Neural cell (in vitro differentiated cells): ENCODE data around the gene RHOH. TPM values are rescaled to one million over a fixed set of nuclear protein-coding genes. Genes with fewer than 3 reads are reported as not detected.

ENCODE experiments used
- H2AFZ ChIP-seq: fragments of 200-600, 300-800 bp; sonication (generic), shearing (Covaris generic); 2 replicates; pipeline ENCODE4 v1.6.0; 2014; ENCODE audit warnings: low read depth, mild to moderate bottlenecking, antibody characterized with exemption, low read length, moderate library complexity
- H3F3A ChIP-seq: fragments of 200-600 bp; shearing (Covaris generic); 2 replicates; pipeline ENCODE4 v1.6.1; 2016; ENCODE audit warnings: mild to moderate bottlenecking, moderate library complexity, mixed read lengths, antibody characterized with exemption, low read length; ENCODE audit not compliant: insufficient read depth, poor library complexity, severe bottlenecking
- H3K27ac ChIP-seq: fragments of 200-600, 300-800 bp; sonication (generic), shearing (Covaris generic); 2 replicates; pipeline ENCODE4 v1.5.1; 2014; ENCODE audit warnings: mild to moderate bottlenecking, low read length, moderate library complexity
- H3K27me3 ChIP-seq: fragments of 300-800, 200-600 bp; sonication (generic), shearing (Covaris generic); 2 replicates; pipeline ENCODE4 v1.6.0; 2014; ENCODE audit warnings: mild to moderate bottlenecking, low read depth, low read length, moderate library complexity; ENCODE audit not compliant: insufficient read depth
- H3K36me3 ChIP-seq: fragments of 300-800, 200-600 bp; sonication (generic), shearing (Covaris generic); 2 replicates; pipeline ENCODE4 v1.5.1; 2014; ENCODE audit warnings: mild to moderate bottlenecking, antibody characterized with exemption, low read length, moderate library complexity; ENCODE audit not compliant: insufficient read depth
- H3K4me2 ChIP-seq: fragments of 300-800, 200-600 bp; sonication (generic), shearing (Covaris generic); 2 replicates; pipeline ENCODE4 v1.6.0; 2014; ENCODE audit warnings: mild to moderate bottlenecking, low read length
- H3K4me3 ChIP-seq: fragments of 300-800, 200-600 bp; sonication (generic), shearing (Covaris generic); 2 replicates; pipeline ENCODE4 v1.5.1; 2014; ENCODE audit warnings: mild to moderate bottlenecking, low read length, moderate library complexity
- H3K79me2 ChIP-seq: fragments of 200-600 bp; shearing (Covaris generic); replicated peaks from 2 replicates; pipeline ENCODE4 v1.6.0; 2014; ENCODE audit warnings: mild to moderate bottlenecking, low read length, moderate library complexity; ENCODE audit not compliant: insufficient read depth
- H3K9ac ChIP-seq: fragments of 300-800, 200-600 bp; sonication (generic), shearing (Covaris generic); 2 replicates; pipeline ENCODE4 v1.6.1; 2016; ENCODE audit warnings: mild to moderate bottlenecking, low read length, mixed read lengths
- H3K9me2 ChIP-seq: fragments of 200-600 bp; shearing (Covaris generic); 2 replicates; pipeline ENCODE4 v1.6.1; 2016; ENCODE audit warnings: mild to moderate bottlenecking, low read length, mixed read lengths; ENCODE audit not compliant: insufficient read depth
- H3K9me3 ChIP-seq: fragments of 200-600, 300-800 bp; sonication (generic), shearing (Covaris generic); 2 replicates; pipeline ENCODE4 v1.6.1; 2016; ENCODE audit warnings: mild to moderate bottlenecking, mixed run types, low read length, moderate library complexity, mixed read lengths
- H4K20me1 ChIP-seq: fragments of 200-600 bp; shearing (Covaris generic); 2 replicates; pipeline ENCODE4 v1.6.1; 2016; ENCODE audit warnings: mild to moderate bottlenecking, mixed run types; ENCODE audit not compliant: insufficient read depth
- EP300 ChIP-seq: fragments of 450-650 bp; conservative IDR thresholded peaks from 2 replicates; pipeline ENCODE4 v1.6.1; 2014; ENCODE audit warnings: antibody characterized with exemption, mild to moderate bottlenecking, moderate library complexity; ENCODE audit not compliant: poor library complexity, severe bottlenecking
- EZH2 ChIP-seq: fragments of 200-600, 300-800 bp; shearing (Covaris generic), sonication (generic); IDR thresholded peaks from 2 replicates; pipeline ENCODE4 v1.6.1; 2014; ENCODE audit warnings: antibody characterized with exemption, low read length, borderline replicate concordance, mild to moderate bottlenecking; ENCODE audit not compliant: insufficient read depth, poor library complexity, severe bottlenecking
- MXI1 ChIP-seq: fragments of 450-650 bp; conservative IDR thresholded peaks from 2 replicates; pipeline ENCODE4 v1.6.1; 2014; ENCODE audit warnings: antibody characterized with exemption, mild to moderate bottlenecking; ENCODE audit not compliant: poor library complexity, severe bottlenecking
- POLR2AphosphoS5 ChIP-seq: IDR thresholded peaks from 2 replicates; pipeline ENCODE4 v1.6.1; 2012
- RAD21 ChIP-seq: fragments of 450-650 bp; conservative IDR thresholded peaks from 2 replicates; pipeline ENCODE4 v1.6.1; 2014; ENCODE audit warnings: antibody characterized with exemption, mild to moderate bottlenecking, moderate library complexity
- SMC3 ChIP-seq: fragments of 450-650 bp; conservative IDR thresholded peaks from 2 replicates; pipeline ENCODE4 v1.6.1; 2014; ENCODE audit warnings: antibody characterized with exemption, mild to moderate bottlenecking, moderate library complexity; ENCODE audit not compliant: poor library complexity
- TAF1 ChIP-seq: IDR thresholded peaks from 2 replicates; pipeline ENCODE4 v1.6.1; 2012; ENCODE audit warnings: low read depth
- polyA plus RNA-seq: library from polyadenylated mRNA; depleted of rRNA; stranded (reverse); fragments of >200 nt; gene quantifications from 2 replicates; pipeline ENCODE4 v1.2.3, GENCODE V29; 2014
- TF ChIP-seq, protein P1 (sequence below): IDR thresholded peaks from 2 replicates; pipeline ENCODE4 v1.6.1; 2012; ENCODE audit warnings: borderline replicate concordance
- TF ChIP-seq, protein P2 (sequence below): fragments of 450-650 bp; IDR thresholded peaks from 2 replicates; pipeline ENCODE4 v1.5.1; 2014; ENCODE audit warnings: antibody characterized with exemption, mild to moderate bottlenecking, moderate library complexity; ENCODE audit not compliant: poor library complexity, severe bottlenecking

Gene RHOH
- polyA plus RNA-seq, 1 donor from 2014 or later: not detected

DNA sequence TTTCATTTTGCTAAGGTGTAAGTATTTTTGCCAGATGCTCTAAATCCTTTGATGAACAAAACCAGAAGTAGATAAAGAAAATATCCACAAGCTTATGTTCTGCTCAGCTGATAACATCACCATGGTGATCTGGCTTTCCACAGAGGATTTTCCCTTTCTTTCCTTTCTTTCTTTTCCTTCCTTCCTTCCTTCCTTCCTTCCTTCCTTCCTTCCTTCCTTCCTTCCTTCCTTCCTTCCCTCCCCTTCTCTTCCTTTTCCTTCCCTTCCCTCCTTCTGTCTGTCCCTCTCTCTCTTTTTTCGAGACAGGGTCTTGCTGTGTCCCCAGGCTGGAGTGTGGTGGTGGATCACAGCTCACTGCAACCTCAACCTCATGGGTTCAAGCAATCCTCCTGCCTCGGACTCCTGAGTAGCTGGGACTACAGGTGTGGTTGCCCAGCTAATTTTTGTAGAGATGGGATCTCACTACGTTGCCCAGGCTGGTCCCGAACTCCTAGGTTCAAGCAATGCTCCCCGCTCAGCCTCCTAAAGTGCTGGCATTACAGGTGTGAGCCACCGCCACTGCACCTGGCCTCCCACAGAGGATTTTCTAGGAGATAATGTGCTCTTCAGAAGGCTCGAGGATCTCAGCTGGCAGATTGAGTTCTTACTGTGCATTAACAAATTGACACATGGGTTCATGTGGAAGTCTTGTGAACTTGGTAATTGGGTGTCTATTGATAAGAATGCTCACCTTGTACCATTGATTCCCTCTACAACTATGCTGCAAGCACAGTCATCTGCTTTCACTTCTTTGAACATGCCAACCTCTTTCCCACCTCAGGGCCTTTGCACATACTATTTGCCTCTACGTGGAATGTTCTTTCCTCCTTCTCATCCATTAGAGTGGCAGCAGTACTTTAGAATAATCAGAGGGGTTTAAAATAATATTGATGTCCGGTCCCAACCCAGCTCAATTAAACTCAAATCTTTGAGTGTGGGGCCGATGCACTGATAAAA, 1.4 kb upstream of the RHOH start:
- H3K36me3 ChIP-seq: no peaks in the 10 kb centered on the region
- H3K79me2 ChIP-seq: no peaks in the 10 kb centered on the region
- no peaks in the 10 kb centered on the region for H3K27me3 ChIP-seq
- no peak overlapping the region for H3K27ac ChIP-seq
- no peak overlapping the region for H3K9ac ChIP-seq
- H3F3A ChIP-seq: no peaks in the 10 kb centered on the region
- H3K4me3 ChIP-seq: no peak overlapping the region
- TF ChIP-seq TAF1 (no peak), SMC3 (no peak)
- H3K9me3 ChIP-seq: no peaks in the 10 kb centered on the region
- no peaks in the 10 kb centered on the region for H4K20me1 ChIP-seq
- H3K4me2 ChIP-seq: no peak overlapping the region
- no peak overlapping the region for H2AFZ ChIP-seq
- H3K9me2 ChIP-seq: no peaks in the 10 kb centered on the region

DNA sequence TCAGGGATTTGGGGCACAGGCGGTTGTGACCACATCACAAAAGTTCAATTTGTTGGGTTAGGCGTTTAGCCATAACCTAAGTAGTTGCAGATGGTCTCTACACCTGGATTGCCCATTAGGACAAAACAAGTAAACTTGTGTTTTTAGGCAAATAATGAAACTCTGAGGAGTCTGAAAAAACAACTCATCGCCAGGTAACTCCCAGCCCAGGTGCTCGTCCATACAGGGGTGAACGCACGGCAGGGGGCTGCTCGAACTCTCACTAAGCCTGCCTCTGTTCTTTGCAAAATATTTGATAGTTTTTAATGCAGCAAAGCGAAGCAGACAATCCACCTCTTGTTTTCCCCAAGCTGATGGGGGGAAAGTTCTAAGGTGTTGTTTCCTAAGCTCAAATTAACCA, 559 bp upstream of the RHOH start:
- no peaks in the 10 kb centered on the region for H3K9me2 ChIP-seq
- no peak overlapping the region for H3K4me3 ChIP-seq
- no peak overlapping the region for H2AFZ ChIP-seq
- no peaks in the 10 kb centered on the region for H3K79me2 ChIP-seq
- no peaks in the 10 kb centered on the region for H3K27me3 ChIP-seq
- H3K9me3 ChIP-seq: no peaks in the 10 kb centered on the region
- no peaks in the 10 kb centered on the region for H3K36me3 ChIP-seq
- TF ChIP-seq, protein P1, sequence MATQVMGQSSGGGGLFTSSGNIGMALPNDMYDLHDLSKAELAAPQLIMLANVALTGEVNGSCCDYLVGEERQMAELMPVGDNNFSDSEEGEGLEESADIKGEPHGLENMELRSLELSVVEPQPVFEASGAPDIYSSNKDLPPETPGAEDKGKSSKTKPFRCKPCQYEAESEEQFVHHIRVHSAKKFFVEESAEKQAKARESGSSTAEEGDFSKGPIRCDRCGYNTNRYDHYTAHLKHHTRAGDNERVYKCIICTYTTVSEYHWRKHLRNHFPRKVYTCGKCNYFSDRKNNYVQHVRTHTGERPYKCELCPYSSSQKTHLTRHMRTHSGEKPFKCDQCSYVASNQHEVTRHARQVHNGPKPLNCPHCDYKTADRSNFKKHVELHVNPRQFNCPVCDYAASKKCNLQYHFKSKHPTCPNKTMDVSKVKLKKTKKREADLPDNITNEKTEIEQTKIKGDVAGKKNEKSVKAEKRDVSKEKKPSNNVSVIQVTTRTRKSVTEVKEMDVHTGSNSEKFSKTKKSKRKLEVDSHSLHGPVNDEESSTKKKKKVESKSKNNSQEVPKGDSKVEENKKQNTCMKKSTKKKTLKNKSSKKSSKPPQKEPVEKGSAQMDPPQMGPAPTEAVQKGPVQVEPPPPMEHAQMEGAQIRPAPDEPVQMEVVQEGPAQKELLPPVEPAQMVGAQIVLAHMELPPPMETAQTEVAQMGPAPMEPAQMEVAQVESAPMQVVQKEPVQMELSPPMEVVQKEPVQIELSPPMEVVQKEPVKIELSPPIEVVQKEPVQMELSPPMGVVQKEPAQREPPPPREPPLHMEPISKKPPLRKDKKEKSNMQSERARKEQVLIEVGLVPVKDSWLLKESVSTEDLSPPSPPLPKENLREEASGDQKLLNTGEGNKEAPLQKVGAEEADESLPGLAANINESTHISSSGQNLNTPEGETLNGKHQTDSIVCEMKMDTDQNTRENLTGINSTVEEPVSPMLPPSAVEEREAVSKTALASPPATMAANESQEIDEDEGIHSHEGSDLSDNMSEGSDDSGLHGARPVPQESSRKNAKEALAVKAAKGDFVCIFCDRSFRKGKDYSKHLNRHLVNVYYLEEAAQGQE: no peak
- TF ChIP-seq TAF1 (no peak), SMC3 (no peak), POLR2AphosphoS5 (no peak), RAD21 (no peak), EP300 (no peak), MXI1 (no peak), EZH2 (no peak)
- TF ChIP-seq, protein P2, sequence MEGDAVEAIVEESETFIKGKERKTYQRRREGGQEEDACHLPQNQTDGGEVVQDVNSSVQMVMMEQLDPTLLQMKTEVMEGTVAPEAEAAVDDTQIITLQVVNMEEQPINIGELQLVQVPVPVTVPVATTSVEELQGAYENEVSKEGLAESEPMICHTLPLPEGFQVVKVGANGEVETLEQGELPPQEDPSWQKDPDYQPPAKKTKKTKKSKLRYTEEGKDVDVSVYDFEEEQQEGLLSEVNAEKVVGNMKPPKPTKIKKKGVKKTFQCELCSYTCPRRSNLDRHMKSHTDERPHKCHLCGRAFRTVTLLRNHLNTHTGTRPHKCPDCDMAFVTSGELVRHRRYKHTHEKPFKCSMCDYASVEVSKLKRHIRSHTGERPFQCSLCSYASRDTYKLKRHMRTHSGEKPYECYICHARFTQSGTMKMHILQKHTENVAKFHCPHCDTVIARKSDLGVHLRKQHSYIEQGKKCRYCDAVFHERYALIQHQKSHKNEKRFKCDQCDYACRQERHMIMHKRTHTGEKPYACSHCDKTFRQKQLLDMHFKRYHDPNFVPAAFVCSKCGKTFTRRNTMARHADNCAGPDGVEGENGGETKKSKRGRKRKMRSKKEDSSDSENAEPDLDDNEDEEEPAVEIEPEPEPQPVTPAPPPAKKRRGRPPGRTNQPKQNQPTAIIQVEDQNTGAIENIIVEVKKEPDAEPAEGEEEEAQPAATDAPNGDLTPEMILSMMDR: no peak
- H3K27ac ChIP-seq: no peak overlapping the region
- no peak overlapping the region for H3K9ac ChIP-seq
- H3F3A ChIP-seq: no peaks in the 10 kb centered on the region
- H3K4me2 ChIP-seq: no peak overlapping the region
- no peaks in the 10 kb centered on the region for H4K20me1 ChIP-seq
